ENCODE results near the gene UHRF1.
A peak's percentile ranks its signal among the peaks of the same experiment; 100 is the strongest.

DNA sequence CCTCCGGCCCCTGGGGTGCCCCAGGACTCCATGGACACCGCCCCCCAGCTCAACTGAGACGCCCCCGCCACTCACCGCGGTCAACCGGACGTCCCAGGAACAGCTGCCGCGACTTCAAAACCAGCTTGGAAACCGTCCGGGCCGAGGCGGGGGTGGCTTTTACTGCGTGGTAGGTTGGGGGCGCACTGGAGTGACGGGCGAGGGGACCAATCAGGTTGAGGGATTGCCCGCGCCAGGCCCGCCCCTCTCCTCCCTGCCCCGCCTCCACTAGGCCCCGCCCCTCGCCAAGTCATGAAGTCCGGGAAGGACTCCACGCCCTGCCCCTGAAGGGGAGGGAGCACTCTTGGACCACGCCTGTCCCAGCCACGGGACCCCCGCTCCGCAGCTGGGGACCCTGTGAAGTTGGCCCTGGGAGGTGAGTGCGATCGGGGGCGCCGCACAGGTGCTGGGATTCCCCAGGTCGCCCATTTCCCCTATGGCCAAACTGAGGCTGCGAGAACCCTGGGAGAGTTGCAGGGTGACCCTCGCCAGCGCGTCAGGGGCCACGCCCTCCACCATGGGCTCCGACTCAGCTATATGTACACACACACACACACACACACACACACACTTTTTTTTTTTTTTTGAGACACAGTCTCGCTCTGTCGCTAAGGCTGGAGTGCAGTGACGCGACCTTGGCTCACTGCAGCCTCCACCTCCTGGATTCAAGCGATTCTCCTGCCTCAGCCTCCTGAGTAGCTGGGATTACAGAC, 41.6 kb upstream of the UHRF1 start, which contains the start of gene PLIN3:
- peak; percentile 87 for TF ChIP-seq POLR2A (IDR thresholded peaks at IDR 0.05)
- TF ChIP-seq, protein P1, sequence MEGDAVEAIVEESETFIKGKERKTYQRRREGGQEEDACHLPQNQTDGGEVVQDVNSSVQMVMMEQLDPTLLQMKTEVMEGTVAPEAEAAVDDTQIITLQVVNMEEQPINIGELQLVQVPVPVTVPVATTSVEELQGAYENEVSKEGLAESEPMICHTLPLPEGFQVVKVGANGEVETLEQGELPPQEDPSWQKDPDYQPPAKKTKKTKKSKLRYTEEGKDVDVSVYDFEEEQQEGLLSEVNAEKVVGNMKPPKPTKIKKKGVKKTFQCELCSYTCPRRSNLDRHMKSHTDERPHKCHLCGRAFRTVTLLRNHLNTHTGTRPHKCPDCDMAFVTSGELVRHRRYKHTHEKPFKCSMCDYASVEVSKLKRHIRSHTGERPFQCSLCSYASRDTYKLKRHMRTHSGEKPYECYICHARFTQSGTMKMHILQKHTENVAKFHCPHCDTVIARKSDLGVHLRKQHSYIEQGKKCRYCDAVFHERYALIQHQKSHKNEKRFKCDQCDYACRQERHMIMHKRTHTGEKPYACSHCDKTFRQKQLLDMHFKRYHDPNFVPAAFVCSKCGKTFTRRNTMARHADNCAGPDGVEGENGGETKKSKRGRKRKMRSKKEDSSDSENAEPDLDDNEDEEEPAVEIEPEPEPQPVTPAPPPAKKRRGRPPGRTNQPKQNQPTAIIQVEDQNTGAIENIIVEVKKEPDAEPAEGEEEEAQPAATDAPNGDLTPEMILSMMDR (IDR thresholded peaks at IDR 0.05) = no peak

Measured in prostate gland (tissue), 2 donors.